ENCODE results near the gene TRAK2. TPM values are rescaled to one million over a fixed set of nuclear protein-coding genes. Genes with fewer than 3 reads are reported as not detected.
A peak's percentile ranks its signal among the peaks of the same experiment; 100 is the strongest.

TRAK2 gene
- total and polyA plus RNA-seq, 4 experiments from 2014 or later, result 25.2 to 47.3 (median 43.7) TPM

DNA sequence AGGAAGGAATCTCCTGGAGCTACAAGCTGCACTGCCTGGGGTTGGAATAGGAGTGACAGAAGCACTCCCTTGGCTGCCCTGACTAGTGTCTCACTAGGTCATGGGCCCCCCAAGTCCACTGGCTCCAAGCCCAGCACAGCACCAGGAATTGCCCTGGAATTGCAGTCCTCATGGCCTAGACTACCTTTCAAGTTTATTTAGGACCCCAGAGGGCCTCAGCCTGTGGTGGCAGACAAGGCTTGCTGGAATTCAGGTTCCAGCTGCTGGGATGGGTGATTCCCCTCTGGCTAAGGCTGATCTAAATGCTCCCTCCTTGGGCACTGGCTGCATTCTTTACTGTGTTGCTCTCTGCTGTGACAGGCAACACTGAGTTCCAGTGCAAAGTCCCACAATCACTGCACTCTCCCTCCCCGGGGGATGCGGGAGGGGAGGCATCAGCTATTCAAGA lies 14.3 kb upstream of the TRAK2 start:
- Histone ChIP-seq H3K36me3 (ENCODE audit: insufficient read depth, low read length) (peaks cover 3% of the 10 kb centered on the region), H3K9me3 (ENCODE audit: control insufficient read depth in 1 of 2, low read length in 2 of 2) (no peaks in the 10 kb centered on the region), H3K4me3 (ENCODE audit: low read length in 2 of 2) (no peak overlapping the region), H3K27me3 (ENCODE audit: insufficient read depth, low read length) (no peaks in the 10 kb centered on the region), H3K4me1 (ENCODE audit: insufficient read depth, low read length) (no peaks in the 10 kb centered on the region), H3K27ac (ENCODE audit: low read depth, low read length) (no peak overlapping the region)
- ChIA-PET POLR2A (ENCODE audit: partially characterized antibody) (interaction anchor here (1.4 kb wide), 1 partner anchor 14 kb away, joined by 3 read pairs; the partner anchor contains the start of genes STRADB and TRAK2), CTCF (ENCODE audit: partially characterized antibody) (interaction anchor here (1.4 kb wide), 1 partner anchor 15 kb away, joined by 3 read pairs; the partner anchor contains the start of genes STRADB and TRAK2)
- no peak overlapping the region for H3K4me3 Mint-ChIP-seq
- H3K27ac Mint-ChIP-seq, result no peak overlapping the region
- no peak for DNase-seq
- peaks cover 0 to 5% (median 0%) of the 10 kb centered on the region in 4 donors for H3K4me1 Mint-ChIP-seq
- no peaks in the 10 kb centered on the region for H3K27me3 Mint-ChIP-seq
- H3K36me3 Mint-ChIP-seq, result peaks cover 58 to 69% of the 10 kb centered on the region in 2 donors
- H3K9me3 Mint-ChIP-seq, result no peaks in the 10 kb centered on the region
- intact Hi-C loops (cut with micrococcal nuclease), result no loop called here

GRCh38 chr2:201464547-201464946 lies 13.3 kb upstream of the TRAK2 start:
- ChIA-PET CTCF (ENCODE audit: partially characterized antibody) (no interaction called here), POLR2A (ENCODE audit: partially characterized antibody) (interaction anchor here (1.4 kb wide), 1 partner anchor 13 kb away, joined by 3 read pairs; the partner anchor contains the start of genes STRADB and TRAK2)
- H3K27me3 ChIP-seq (ENCODE audit: insufficient read depth, low read length), result no peaks in the 10 kb centered on the region
- Mint-ChIP-seq H3K27ac (no peak overlapping the region), H3K9me3 (no peaks in the 10 kb centered on the region), H3K36me3 (peaks cover 56 to 69% of the 10 kb centered on the region in 2 donors), H3K4me3 (no peak overlapping the region), H3K4me1 (peaks cover 0 to 5% (median 0%) of the 10 kb centered on the region in 4 donors), H3K27me3 (no peaks in the 10 kb centered on the region)
- no peak for DNase-seq
- H3K4me1 ChIP-seq (ENCODE audit: insufficient read depth, low read length), result no peaks in the 10 kb centered on the region
- no peak overlapping the region for H3K27ac ChIP-seq (ENCODE audit: low read depth, low read length)
- no peak overlapping the region for H3K4me3 ChIP-seq (ENCODE audit: low read length in 2 of 2)
- intact Hi-C loops (cut with micrococcal nuclease), result no loop called here
- no peaks in the 10 kb centered on the region for H3K9me3 ChIP-seq (ENCODE audit: control insufficient read depth in 1 of 2, low read length in 2 of 2)
- H3K36me3 ChIP-seq (ENCODE audit: insufficient read depth, low read length), result peaks cover 3% of the 10 kb centered on the region

DNA sequence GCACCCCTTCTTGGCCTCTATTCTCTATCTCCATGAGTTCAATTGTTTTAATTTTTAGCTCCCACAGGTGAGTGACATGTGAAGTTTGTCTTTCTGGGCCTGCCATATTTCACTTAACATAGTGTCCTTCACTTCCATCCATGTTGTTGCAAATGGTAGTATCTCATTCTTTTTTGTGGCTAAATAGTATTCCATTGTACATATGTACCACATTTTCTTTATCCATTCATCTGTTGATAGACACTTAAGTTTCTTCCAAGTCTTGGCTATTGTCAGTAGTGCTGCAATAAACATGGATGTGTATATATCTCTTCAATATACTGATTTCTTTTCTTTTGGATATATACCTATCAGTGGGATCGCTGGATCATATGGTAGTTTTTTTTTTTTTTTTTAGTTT lies 9.3 kb upstream of the TRAK2 start:
- CTCF ChIA-PET (ENCODE audit: partially characterized antibody), result interaction anchor here (1.2 kb wide), 1 partner anchor 9 kb away, joined by 5 read pairs; the partner anchor contains the start of genes STRADB and TRAK2
- Histone ChIP-seq H3K4me3 (ENCODE audit: low read length in 2 of 2) (no peak overlapping the region), H3K27me3 (ENCODE audit: insufficient read depth, low read length) (no peaks in the 10 kb centered on the region), H3K9me3 (ENCODE audit: control insufficient read depth in 1 of 2, low read length in 2 of 2) (no peaks in the 10 kb centered on the region), H3K4me1 (ENCODE audit: insufficient read depth, low read length) (no peaks in the 10 kb centered on the region), H3K27ac (ENCODE audit: low read depth, low read length) (no peak overlapping the region), H3K36me3 (ENCODE audit: insufficient read depth, low read length) (no peaks in the 10 kb centered on the region)
- intact Hi-C loops (cut with micrococcal nuclease), result no loop called here
- H3K27me3 Mint-ChIP-seq, result no peaks in the 10 kb centered on the region
- H3K9me3 Mint-ChIP-seq, result no peaks in the 10 kb centered on the region
- no peak for DNase-seq
- no peak overlapping the region for H3K27ac Mint-ChIP-seq
- H3K36me3 Mint-ChIP-seq, result peaks cover 49 to 58% of the 10 kb centered on the region in 2 donors
- POLR2A ChIA-PET (ENCODE audit: partially characterized antibody), result no interaction called here
- H3K4me1 Mint-ChIP-seq, result peaks cover 0 to 5% (median 2%) of the 10 kb centered on the region in 4 donors
- no peak overlapping the region for H3K4me3 Mint-ChIP-seq

DNA sequence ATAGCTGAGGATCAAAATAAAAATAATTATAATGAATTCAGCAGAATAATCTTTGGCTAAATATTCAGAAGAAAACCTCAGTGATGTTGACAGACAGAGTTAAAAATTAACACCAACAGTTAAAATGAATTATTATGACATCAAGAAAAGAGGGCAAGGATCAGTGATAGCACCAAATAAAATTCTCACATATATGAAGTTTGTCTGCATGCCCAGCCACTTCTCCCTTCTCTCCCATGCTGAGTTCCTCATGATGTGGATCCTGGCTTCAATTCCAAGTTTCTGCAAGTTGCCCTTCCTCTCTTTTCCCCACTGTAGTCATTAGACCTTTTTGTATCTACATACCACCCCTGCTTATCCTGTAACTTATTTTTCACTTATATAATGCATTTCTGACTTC lies 7.1 kb upstream of the TRAK2 start:
- no peaks in the 10 kb centered on the region for H3K9me3 Mint-ChIP-seq
- H3K27me3 ChIP-seq (ENCODE audit: insufficient read depth, low read length), result no peaks in the 10 kb centered on the region
- ChIA-PET POLR2A (ENCODE audit: partially characterized antibody) (no interaction called here), CTCF (ENCODE audit: partially characterized antibody) (no interaction called here)
- H3K36me3 Mint-ChIP-seq, result peaks cover 35 to 44% of the 10 kb centered on the region in 2 donors
- no peaks in the 10 kb centered on the region for H3K4me1 ChIP-seq (ENCODE audit: insufficient read depth, low read length)
- H3K9me3 ChIP-seq (ENCODE audit: control insufficient read depth in 1 of 2, low read length in 2 of 2), result no peaks in the 10 kb centered on the region
- H3K27ac Mint-ChIP-seq, result peak overlapping the region in 1 of 7 donors; percentile 75
- no peak overlapping the region for H3K27ac ChIP-seq (ENCODE audit: low read depth, low read length)
- no peaks in the 10 kb centered on the region for H3K27me3 Mint-ChIP-seq
- H3K4me1 Mint-ChIP-seq, result peaks cover 0 to 7% (median 2%) of the 10 kb centered on the region in 4 donors
- H3K36me3 ChIP-seq (ENCODE audit: insufficient read depth, low read length), result no peaks in the 10 kb centered on the region
- no peak overlapping the region for H3K4me3 ChIP-seq (ENCODE audit: low read length in 2 of 2)
- intact Hi-C loops (cut with micrococcal nuclease), result loop anchor here (10.0 kb wide), 1 partner anchor 944 kb away; the partner anchor contains the start of gene KCTD18
- DNase-seq, result no peak
- H3K4me3 Mint-ChIP-seq, result no peak overlapping the region

DNA sequence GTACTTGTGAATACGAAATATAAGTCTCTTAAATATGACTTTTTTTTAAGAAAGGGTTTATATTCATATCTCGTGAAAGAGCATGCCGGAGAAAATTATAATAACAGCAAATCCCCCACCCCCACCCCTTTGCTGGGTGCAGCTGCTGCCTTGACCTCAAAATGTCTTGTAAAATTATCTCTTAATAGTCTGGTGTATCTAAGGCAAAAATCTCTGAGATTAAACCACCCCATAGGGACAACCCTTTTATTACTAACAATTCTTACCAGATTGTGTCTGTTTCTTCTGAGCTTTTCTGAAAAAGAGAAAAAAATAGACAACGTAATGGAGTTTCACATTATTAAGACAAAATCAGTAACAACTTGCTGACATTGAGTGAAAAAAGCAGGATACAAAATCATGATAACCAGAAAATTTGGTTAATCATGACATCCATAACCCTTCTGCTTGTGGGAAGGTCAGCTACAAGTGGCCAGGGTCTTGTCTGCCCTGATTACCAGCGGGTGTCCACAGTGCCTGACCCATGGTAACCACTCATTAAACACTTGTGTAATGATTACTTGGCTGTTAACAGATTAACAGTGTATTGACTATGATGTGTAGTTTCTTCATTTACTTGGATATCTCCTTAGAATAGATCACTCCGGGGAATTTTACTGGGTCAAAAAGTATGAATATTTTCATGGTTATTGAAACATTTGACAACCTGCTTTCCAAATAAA lies 1.8 kb upstream of the TRAK2 start:
- H3K9me3 ChIP-seq (ENCODE audit: control insufficient read depth in 1 of 2, low read length in 2 of 2), result no peaks in the 10 kb centered on the region
- Mint-ChIP-seq H3K27me3 (no peaks in the 10 kb centered on the region), H3K4me3 (peak overlapping the region; percentile 53 to 92 (median 87)), H3K9me3 (no peaks in the 10 kb centered on the region), H3K27ac (peak overlapping the region in 1 of 7 donors; percentile 85), H3K4me1 (peaks cover 16 to 36% (median 25%) of the 10 kb centered on the region in 4 donors), H3K36me3 (peaks cover 8 to 20% of the 10 kb centered on the region in 2 donors)
- H3K27me3 ChIP-seq (ENCODE audit: insufficient read depth, low read length), result no peaks in the 10 kb centered on the region
- no peaks in the 10 kb centered on the region for H3K36me3 ChIP-seq (ENCODE audit: insufficient read depth, low read length)
- ChIA-PET CTCF (ENCODE audit: partially characterized antibody) (interaction anchor here (0.7 to 1.0 kb wide), 5 partner anchors 9 to 216 kb away, joined by 3 to 4 read pairs (median 3); no protein-coding TSS in a partner anchor), POLR2A (ENCODE audit: partially characterized antibody) (interaction anchor here (0.8 to 9.0 kb wide), 8 partner anchors 9 to 270 kb away, joined by 3 to 154 read pairs (median 10); partner anchors contain the start of genes CASP10 and TMEM237)
- intact Hi-C loops (cut with micrococcal nuclease), result loop anchor here (5.0 to 10.0 kb wide), 3 partner anchors 336 to 1459 kb away; partner anchors contain the start of genes CARF, CFLAR, KCTD18 and WDR12
- H3K27ac ChIP-seq (ENCODE audit: low read depth, low read length), result no peak overlapping the region
- peaks cover 33% of the 10 kb centered on the region for H3K4me1 ChIP-seq (ENCODE audit: insufficient read depth, low read length)
- H3K4me3 ChIP-seq (ENCODE audit: low read length in 2 of 2), result no peak overlapping the region
- DNase-seq, result no peak

DNA sequence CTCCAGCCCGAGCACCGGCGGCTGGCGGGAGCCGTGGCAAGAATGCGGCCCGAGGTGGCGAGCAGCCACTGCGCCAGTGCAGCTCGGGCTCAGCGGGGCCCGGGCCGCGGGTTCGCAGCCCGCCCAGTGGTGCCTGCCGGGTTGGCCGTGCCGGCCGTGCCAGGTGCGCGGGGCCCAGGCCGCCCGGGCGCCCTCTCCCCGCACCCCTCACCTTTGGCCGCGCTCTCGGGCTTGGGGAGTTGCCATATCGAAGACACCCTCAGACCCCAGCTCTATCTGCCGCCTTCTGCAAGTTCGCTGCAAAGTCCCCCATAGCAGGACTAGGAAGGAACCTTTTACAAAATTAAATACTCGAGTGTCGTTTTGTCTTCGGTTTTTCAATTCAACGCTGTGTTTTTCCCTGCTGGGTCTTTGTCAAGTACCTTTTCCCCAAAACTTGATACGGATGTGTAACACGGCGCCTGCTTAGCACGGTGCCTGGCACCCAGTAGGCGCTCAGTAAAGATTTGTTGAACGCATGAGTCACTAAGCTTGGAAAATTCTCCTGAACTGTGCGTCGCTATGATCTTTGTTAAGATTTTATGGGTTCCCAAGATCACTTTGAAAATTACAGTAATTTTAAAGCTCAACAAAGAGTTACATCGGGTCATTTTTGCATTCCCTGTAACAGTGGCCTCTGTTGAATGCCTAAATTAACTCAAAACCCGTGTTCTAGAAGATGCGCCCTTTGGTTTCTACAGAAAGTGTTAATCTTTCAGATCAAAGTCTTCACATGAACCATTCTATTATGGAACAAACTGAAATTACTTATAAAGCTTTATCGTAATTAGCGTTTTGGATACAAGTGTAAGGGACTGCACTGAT lies 1.0 kb upstream of the TRAK2 start:
- H3K36me3 ChIP-seq (ENCODE audit: insufficient read depth, low read length), result no peaks in the 10 kb centered on the region
- Mint-ChIP-seq H3K27ac (peak overlapping the region; percentile 24 to 91 (median 82)), H3K9me3 (no peaks in the 10 kb centered on the region), H3K36me3 (peaks cover 8 to 23% of the 10 kb centered on the region in 2 donors), H3K27me3 (no peaks in the 10 kb centered on the region), H3K4me1 (peaks cover 21 to 44% (median 33%) of the 10 kb centered on the region in 4 donors), H3K4me3 (peak overlapping the region; percentile 82 to 99 (median 90))
- peak overlapping the region in 1 of 2 donors; percentile 93 for H3K4me3 ChIP-seq (ENCODE audit: low read length in 2 of 2)
- intact Hi-C loops (cut with micrococcal nuclease), result loop anchor here (5.0 to 10.0 kb wide), 3 partner anchors 335 to 1460 kb away; partner anchors contain the start of genes CARF, CFLAR, KCTD18 and WDR12
- H3K27ac ChIP-seq (ENCODE audit: low read depth, low read length), result peak overlapping the region; percentile 74
- no peaks in the 10 kb centered on the region for H3K9me3 ChIP-seq (ENCODE audit: control insufficient read depth in 1 of 2, low read length in 2 of 2)
- H3K4me1 ChIP-seq (ENCODE audit: insufficient read depth, low read length), result peaks cover 41% of the 10 kb centered on the region
- DNase-seq, result peak in 1 of 5 donors; percentile 13
- CTCF ChIA-PET (ENCODE audit: partially characterized antibody), result interaction anchor here (0.7 to 3.4 kb wide), 8 partner anchors 9 to 220 kb away, joined by 3 to 11 read pairs (median 3); no protein-coding TSS in a partner anchor
- POLR2A ChIA-PET (ENCODE audit: partially characterized antibody), result interaction anchor here (0.6 to 9.0 kb wide), 22 partner anchors 10 to 641 kb away, joined by 3 to 154 read pairs (median 6); partner anchors contain the start of genes ALS2, BZW1, CASP10 and CASP8
- no peaks in the 10 kb centered on the region for H3K27me3 ChIP-seq (ENCODE audit: insufficient read depth, low read length)
